HEK293 (cell line): ENCODE results near the gene DENND1C.

Source experiments
- CTCF ChIA-PET: fragments of 350-600 bp; formaldehyde crosslinking; extraction: SDS; loops from one replicate; lab custom pipeline; 2021; ENCODE audit warnings: antibody characterized with exemption; lab: Yijun Ruan, JAX
- POLR2A ChIA-PET: fragments of 300-600 bp; formaldehyde crosslinking; extraction: SDS; loops from one replicate; lab custom pipeline; 2020; ENCODE audit warnings: antibody characterized with exemption, inconsistent platforms; lab: Yijun Ruan, JAX
- H3K27ac ChIP-seq: fragments of 200-500 bp; sonication (Bioruptor generic); 2 replicates; pipeline ENCODE4 v1.5.1; 2014; ENCODE audit warnings: low read depth, low read length, control low read depth, inconsistent platforms; ENCODE audit errors: extremely low read depth
- H3K36me3 ChIP-seq, 2 experiments: fragments of 200-500 bp in 1 of 2; sonication (Bioruptor generic) in 1 of 2; 1 replicate in 1 of 2; 2 replicates in 1 of 2; pipeline ENCODE4 v1.5.1; 2014 to 2017; ENCODE audit warnings: inconsistent platforms in 2 of 2, low read length in 2 of 2; ENCODE audit not compliant: control insufficient read depth in 2 of 2, insufficient read depth in 1 of 2
- H3K4me1 ChIP-seq: fragments of 200-500 bp; sonication (Bioruptor generic); 2 replicates; pipeline ENCODE4 v1.5.1; 2014; ENCODE audit warnings: mild to moderate bottlenecking, low read length, inconsistent platforms; ENCODE audit not compliant: control insufficient read depth, insufficient read depth
- H3K4me3 ChIP-seq: 2 replicates; pipeline ENCODE4 v1.5.1; 2011; ENCODE audit warnings: low read depth, mild to moderate bottlenecking, control low read depth, low read length, moderate library complexity
- H3K9me3 ChIP-seq: fragments of 200-500 bp; sonication (Bioruptor generic); 2 replicates; pipeline ENCODE4 v1.5.1; 2014; ENCODE audit warnings: low read depth, low read length, inconsistent platforms; ENCODE audit not compliant: control insufficient read depth, insufficient read depth
- KLF10 ChIP-seq: fragments of 450-650 bp; IDR thresholded peaks from 2 replicates; pipeline ENCODE4 v1.5.1; 2018; ENCODE audit warnings: missing biosample characterization, mild to moderate bottlenecking, missing genetic modification characterization
- REPIN1 ChIP-seq: fragments of 450-650 bp; formaldehyde crosslinking; IDR thresholded peaks from 2 replicates; pipeline ENCODE4 v1.5.1; 2017; ENCODE audit warnings: missing biosample characterization, missing genetic modification characterization, low read depth
- SCRT1 ChIP-seq: fragments of 450-650 bp; formaldehyde crosslinking; IDR thresholded peaks from 2 replicates; pipeline ENCODE4 v1.5.1; 2016; ENCODE audit warnings: missing biosample characterization, missing genetic modification characterization, borderline replicate concordance
- SP2 ChIP-seq: fragments of 450-650 bp; formaldehyde crosslinking; IDR thresholded peaks from 2 replicates; pipeline ENCODE4 v1.5.1; 2016; ENCODE audit warnings: missing biosample characterization, missing genetic modification characterization
- ZBTB48 ChIP-seq: fragments of 450-650 bp; formaldehyde crosslinking; IDR thresholded peaks from 2 replicates; pipeline ENCODE4 v1.5.1; 2016; ENCODE audit warnings: missing biosample characterization, missing genetic modification characterization
- ZNF184 ChIP-seq: fragments of 450-650 bp; IDR thresholded peaks from 2 replicates; pipeline ENCODE4 v1.5.1; 2018; ENCODE audit warnings: missing biosample characterization, mild to moderate bottlenecking, missing genetic modification characterization
- ZNF335 ChIP-seq: fragments of 450-650 bp; formaldehyde crosslinking; conservative IDR thresholded peaks from 2 replicates; pipeline ENCODE4 v1.5.1; 2016; ENCODE audit warnings: missing biosample characterization, missing genetic modification characterization
- ZNF37A ChIP-seq: fragments of 450-650 bp; IDR thresholded peaks from 2 replicates; pipeline ENCODE4 v1.5.1; 2018; ENCODE audit warnings: missing biosample characterization, missing genetic modification characterization
- ZNF426 ChIP-seq: fragments of 450-650 bp; formaldehyde crosslinking; IDR thresholded peaks from 2 replicates; pipeline ENCODE4 v1.5.1; 2017; ENCODE audit warnings: missing biosample characterization, missing genetic modification characterization, mild to moderate bottlenecking, inconsistent platforms, moderate library complexity
- ZNF473 ChIP-seq: fragments of 450-650 bp; formaldehyde crosslinking; IDR thresholded peaks from 2 replicates; pipeline ENCODE4 v1.5.1; 2017; ENCODE audit warnings: missing biosample characterization, missing genetic modification characterization
- ZNF791 ChIP-seq: fragments of 450-650 bp; formaldehyde crosslinking; IDR thresholded peaks from 2 replicates; pipeline ENCODE4 v1.5.1; 2016; ENCODE audit warnings: missing biosample characterization, missing genetic modification characterization
- ZNF843 ChIP-seq: fragments of 450-650 bp; formaldehyde crosslinking; IDR thresholded peaks from 2 replicates; pipeline ENCODE4 v1.5.1; 2016; ENCODE audit warnings: missing biosample characterization, missing genetic modification characterization
- ZSCAN30 ChIP-seq: fragments of 450-650 bp; IDR thresholded peaks from 2 replicates; pipeline ENCODE4 v1.5.1; 2018; ENCODE audit warnings: missing biosample characterization, mild to moderate bottlenecking, missing genetic modification characterization, moderate library complexity
- TF ChIP-seq, protein P1 (sequence below): fragments of 450-650 bp; IDR thresholded peaks from 2 replicates; pipeline ENCODE4 v1.5.1; 2018; ENCODE audit warnings: missing biosample characterization, mild to moderate bottlenecking, missing genetic modification characterization
- TF ChIP-seq, protein P2 (sequence below): fragments of 450-650 bp; formaldehyde crosslinking; IDR thresholded peaks from 2 replicates; pipeline ENCODE4 v1.5.1; 2016; ENCODE audit warnings: missing biosample characterization, missing genetic modification characterization
- TF ChIP-seq, protein P3 (sequence below): fragments of 450-650 bp; formaldehyde crosslinking; IDR thresholded peaks from 2 replicates; pipeline ENCODE4 v1.5.1; 2017; ENCODE audit warnings: missing biosample characterization, missing genetic modification characterization
- TF ChIP-seq, protein P4 (sequence below): fragments of 450-650 bp; formaldehyde crosslinking; IDR thresholded peaks from 2 replicates; pipeline ENCODE4 v1.5.1; 2016; ENCODE audit warnings: missing biosample characterization, missing genetic modification characterization
- TF ChIP-seq, protein P5 (sequence below): fragments of 450-650 bp; formaldehyde crosslinking; IDR thresholded peaks from 2 replicates; pipeline ENCODE4 v1.5.1; 2016; ENCODE audit warnings: missing biosample characterization, missing genetic modification characterization
- TF ChIP-seq, protein P6 (sequence below): fragments of 450-650 bp; formaldehyde crosslinking; IDR thresholded peaks from 2 replicates; pipeline ENCODE4 v1.5.1; 2017; ENCODE audit warnings: missing biosample characterization, missing genetic modification characterization
- TF ChIP-seq, protein P7 (sequence below): sonication (generic); formaldehyde crosslinking; IDR thresholded peaks from 2 replicates; pipeline ENCODE4 v1.8.1; 2022; ENCODE audit warnings: mild to moderate bottlenecking, moderate library complexity, missing genetic modification reagents

Gene DENND1C

DNA sequence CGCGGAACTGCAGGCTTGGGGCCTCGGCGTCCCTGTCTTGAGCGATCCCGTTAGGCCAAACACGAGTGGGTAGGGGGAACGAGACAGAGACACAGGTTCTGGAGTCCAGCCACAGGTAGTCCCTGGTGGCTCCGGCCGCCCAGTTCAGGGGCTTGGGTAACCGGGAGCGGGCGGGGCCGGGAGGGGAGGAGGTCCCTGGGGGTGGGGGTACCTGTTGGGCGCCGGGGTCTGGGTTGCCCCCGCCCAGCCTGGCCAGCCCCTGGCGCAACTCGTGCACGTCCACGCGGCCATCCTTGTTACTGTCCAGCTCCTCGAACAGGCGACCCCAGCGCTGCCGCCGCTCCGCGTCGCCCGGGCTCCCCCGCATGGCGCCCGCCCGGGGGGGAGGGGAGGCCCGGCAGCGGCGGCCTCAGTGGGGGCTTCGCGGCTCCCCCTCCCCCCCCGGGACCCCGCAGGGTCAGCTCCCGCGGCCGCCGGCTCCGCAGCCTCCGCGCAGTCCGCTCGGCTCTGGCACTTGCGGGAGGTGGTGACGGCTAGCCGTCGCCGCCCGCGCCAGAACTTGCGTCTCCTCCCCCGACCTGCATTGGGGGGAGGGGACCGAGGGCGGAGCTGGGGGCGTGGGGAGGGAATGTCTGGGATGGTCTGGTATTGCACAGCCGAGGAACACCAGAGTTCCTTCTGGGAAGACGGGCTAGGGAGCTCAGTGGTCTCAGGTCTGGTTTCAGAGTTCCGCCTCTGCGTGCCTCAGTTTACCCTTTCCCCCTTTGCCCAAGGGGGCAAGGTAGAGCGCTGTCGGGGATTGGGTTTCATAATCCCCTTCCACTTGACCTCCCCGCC is 22.1 kb downstream of the DENND1C start, which contains the start of gene SLC25A23 (continued):
- TF ChIP-seq, protein P1, sequence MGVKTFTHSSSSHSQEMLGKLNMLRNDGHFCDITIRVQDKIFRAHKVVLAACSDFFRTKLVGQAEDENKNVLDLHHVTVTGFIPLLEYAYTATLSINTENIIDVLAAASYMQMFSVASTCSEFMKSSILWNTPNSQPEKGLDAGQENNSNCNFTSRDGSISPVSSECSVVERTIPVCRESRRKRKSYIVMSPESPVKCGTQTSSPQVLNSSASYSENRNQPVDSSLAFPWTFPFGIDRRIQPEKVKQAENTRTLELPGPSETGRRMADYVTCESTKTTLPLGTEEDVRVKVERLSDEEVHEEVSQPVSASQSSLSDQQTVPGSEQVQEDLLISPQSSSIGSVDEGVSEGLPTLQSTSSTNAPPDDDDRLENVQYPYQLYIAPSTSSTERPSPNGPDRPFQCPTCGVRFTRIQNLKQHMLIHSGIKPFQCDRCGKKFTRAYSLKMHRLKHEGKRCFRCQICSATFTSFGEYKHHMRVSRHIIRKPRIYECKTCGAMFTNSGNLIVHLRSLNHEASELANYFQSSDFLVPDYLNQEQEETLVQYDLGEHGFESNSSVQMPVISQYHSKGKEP (tag by site-specific recombination), result no peak
- TF ChIP-seq ZNF843 (tag by site-specific recombination), result no peak
- TF ChIP-seq KLF10 (tag by site-specific recombination), result peak; percentile 95; the same call in 1 of the 2 replicates
- TF ChIP-seq ZNF473 (tag by site-specific recombination), result peak; percentile 34; the same call in 1 of the 2 replicates
- TF ChIP-seq, protein P2, sequence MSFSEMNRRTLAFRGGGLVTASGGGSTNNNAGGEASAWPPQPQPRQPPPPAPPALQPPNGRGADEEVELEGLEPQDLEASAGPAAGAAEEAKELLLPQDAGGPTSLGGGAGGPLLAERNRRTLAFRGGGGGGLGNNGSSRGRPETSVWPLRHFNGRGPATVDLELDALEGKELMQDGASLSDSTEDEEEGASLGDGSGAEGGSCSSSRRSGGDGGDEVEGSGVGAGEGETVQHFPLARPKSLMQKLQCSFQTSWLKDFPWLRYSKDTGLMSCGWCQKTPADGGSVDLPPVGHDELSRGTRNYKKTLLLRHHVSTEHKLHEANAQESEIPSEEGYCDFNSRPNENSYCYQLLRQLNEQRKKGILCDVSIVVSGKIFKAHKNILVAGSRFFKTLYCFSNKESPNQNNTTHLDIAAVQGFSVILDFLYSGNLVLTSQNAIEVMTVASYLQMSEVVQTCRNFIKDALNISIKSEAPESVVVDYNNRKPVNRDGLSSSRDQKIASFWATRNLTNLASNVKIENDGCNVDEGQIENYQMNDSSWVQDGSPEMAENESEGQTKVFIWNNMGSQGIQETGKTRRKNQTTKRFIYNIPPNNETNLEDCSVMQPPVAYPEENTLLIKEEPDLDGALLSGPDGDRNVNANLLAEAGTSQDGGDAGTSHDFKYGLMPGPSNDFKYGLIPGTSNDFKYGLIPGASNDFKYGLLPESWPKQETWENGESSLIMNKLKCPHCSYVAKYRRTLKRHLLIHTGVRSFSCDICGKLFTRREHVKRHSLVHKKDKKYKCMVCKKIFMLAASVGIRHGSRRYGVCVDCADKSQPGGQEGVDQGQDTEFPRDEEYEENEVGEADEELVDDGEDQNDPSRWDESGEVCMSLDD (tag by site-specific recombination), result no peak

DNA sequence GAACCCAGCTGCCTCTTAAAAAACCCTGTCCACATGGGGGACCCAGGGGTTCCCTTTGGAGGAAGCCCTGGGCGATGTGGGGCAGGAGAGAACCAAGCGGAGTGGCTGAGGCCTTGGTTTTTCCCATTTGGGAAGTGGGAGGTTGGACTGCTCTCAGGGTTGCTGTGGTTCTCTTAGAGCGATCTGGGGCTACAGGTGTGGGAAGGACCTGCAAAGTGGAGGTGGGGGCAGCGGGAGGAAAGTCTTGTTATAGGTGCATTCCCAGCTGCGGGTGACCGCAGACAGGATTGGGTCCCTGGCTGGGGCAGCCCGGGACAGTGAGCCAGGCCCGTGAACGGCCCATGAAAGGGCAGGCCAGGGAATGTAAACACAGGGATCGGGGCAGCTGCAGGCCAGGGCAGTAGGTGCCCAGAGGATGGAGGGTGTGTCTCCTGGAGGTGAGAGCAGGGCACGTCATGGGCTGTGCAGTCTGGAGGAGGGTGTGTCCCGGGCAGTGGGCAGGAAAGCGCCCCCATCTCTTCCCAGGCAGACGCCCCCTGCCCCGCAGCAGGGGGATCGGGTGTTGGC is 22.8 kb downstream of the DENND1C start:
- Histone ChIP-seq H3K4me1 (no peaks in the 10 kb centered on the region), H3K27ac (no peak overlapping the region; the same call in 1 of the 2 replicates), H3K36me3 (peaks cover 0 to 36% of the 10 kb centered on the region in 2 experiments; a peak in 1 of 3 replicates), H3K4me3 (peak overlapping the region; percentile 62), H3K9me3 (no peaks in the 10 kb centered on the region)
- POLR2A ChIA-PET, result interaction anchor here (0.6 to 1.3 kb wide), 5 partner anchors 27 to 86 kb away, joined by 3 to 7 read pairs (median 4); partner anchors contain the start of genes ALKBH7 and KHSRP
- CTCF ChIA-PET, result interaction anchor here (0.6 to 0.7 kb wide), 3 partner anchors 86 to 1781 kb away, joined by 3 read pairs; no protein-coding TSS in a partner anchor
- peak; percentile 42 for TF ChIP-seq SP2
- TF ChIP-seq SCRT1 (tag by site-specific recombination), result 0 out of 2 replicates have a peak, but pooled peaks have one; percentile 16
- TF ChIP-seq, protein P3, sequence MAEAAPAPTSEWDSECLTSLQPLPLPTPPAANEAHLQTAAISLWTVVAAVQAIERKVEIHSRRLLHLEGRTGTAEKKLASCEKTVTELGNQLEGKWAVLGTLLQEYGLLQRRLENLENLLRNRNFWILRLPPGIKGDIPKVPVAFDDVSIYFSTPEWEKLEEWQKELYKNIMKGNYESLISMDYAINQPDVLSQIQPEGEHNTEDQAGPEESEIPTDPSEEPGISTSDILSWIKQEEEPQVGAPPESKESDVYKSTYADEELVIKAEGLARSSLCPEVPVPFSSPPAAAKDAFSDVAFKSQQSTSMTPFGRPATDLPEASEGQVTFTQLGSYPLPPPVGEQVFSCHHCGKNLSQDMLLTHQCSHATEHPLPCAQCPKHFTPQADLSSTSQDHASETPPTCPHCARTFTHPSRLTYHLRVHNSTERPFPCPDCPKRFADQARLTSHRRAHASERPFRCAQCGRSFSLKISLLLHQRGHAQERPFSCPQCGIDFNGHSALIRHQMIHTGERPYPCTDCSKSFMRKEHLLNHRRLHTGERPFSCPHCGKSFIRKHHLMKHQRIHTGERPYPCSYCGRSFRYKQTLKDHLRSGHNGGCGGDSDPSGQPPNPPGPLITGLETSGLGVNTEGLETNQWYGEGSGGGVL (tag by site-specific recombination), result no peak
- no peak for TF ChIP-seq ZNF335 (tag by site-specific recombination)
- TF ChIP-seq, protein P4, sequence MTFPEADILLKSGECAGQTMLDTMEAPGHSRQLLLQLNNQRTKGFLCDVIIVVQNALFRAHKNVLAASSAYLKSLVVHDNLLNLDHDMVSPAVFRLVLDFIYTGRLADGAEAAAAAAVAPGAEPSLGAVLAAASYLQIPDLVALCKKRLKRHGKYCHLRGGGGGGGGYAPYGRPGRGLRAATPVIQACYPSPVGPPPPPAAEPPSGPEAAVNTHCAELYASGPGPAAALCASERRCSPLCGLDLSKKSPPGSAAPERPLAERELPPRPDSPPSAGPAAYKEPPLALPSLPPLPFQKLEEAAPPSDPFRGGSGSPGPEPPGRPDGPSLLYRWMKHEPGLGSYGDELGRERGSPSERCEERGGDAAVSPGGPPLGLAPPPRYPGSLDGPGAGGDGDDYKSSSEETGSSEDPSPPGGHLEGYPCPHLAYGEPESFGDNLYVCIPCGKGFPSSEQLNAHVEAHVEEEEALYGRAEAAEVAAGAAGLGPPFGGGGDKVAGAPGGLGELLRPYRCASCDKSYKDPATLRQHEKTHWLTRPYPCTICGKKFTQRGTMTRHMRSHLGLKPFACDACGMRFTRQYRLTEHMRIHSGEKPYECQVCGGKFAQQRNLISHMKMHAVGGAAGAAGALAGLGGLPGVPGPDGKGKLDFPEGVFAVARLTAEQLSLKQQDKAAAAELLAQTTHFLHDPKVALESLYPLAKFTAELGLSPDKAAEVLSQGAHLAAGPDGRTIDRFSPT (tag by site-specific recombination), result peak; percentile 72; the same call in 1 of the 2 replicates
- no peak for TF ChIP-seq REPIN1
- TF ChIP-seq ZSCAN30 (tag by site-specific recombination), result no peak
- no peak for TF ChIP-seq ZNF184
- no peak for TF ChIP-seq ZNF791
- peak; percentile 74 for TF ChIP-seq KLF10 (tag by site-specific recombination)
- TF ChIP-seq, protein P5, sequence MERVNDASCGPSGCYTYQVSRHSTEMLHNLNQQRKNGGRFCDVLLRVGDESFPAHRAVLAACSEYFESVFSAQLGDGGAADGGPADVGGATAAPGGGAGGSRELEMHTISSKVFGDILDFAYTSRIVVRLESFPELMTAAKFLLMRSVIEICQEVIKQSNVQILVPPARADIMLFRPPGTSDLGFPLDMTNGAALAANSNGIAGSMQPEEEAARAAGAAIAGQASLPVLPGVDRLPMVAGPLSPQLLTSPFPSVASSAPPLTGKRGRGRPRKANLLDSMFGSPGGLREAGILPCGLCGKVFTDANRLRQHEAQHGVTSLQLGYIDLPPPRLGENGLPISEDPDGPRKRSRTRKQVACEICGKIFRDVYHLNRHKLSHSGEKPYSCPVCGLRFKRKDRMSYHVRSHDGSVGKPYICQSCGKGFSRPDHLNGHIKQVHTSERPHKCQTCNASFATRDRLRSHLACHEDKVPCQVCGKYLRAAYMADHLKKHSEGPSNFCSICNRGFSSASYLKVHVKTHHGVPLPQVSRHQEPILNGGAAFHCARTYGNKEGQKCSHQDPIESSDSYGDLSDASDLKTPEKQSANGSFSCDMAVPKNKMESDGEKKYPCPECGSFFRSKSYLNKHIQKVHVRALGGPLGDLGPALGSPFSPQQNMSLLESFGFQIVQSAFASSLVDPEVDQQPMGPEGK, result peak; percentile 18; the same call in 1 of the 2 replicates
- TF ChIP-seq, protein P6, sequence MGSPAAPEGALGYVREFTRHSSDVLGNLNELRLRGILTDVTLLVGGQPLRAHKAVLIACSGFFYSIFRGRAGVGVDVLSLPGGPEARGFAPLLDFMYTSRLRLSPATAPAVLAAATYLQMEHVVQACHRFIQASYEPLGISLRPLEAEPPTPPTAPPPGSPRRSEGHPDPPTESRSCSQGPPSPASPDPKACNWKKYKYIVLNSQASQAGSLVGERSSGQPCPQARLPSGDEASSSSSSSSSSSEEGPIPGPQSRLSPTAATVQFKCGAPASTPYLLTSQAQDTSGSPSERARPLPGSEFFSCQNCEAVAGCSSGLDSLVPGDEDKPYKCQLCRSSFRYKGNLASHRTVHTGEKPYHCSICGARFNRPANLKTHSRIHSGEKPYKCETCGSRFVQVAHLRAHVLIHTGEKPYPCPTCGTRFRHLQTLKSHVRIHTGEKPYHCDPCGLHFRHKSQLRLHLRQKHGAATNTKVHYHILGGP, result no peak
- TF ChIP-seq, protein P7, sequence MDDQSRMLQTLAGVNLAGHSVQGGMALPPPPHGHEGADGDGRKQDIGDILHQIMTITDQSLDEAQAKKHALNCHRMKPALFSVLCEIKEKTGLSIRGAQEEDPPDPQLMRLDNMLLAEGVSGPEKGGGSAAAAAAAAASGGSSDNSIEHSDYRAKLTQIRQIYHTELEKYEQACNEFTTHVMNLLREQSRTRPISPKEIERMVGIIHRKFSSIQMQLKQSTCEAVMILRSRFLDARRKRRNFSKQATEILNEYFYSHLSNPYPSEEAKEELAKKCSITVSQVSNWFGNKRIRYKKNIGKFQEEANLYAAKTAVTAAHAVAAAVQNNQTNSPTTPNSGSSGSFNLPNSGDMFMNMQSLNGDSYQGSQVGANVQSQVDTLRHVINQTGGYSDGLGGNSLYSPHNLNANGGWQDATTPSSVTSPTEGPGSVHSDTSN (CRISPR knock-in tag), result no peak
- TF ChIP-seq ZNF37A, result no peak
- TF ChIP-seq ZBTB48 (tag by site-specific recombination), result peak; percentile 87
- TF ChIP-seq ZNF426 (tag by site-specific recombination), result no peak
